Activated naive CD4-positive, alpha-beta T cell treated with anti-CD3 and anti-CD28 coated beads, Interleukin-2, amount 50 U/mL, for 72 hours (primary cell): Measurements from ENCODE around the gene ST6GALNAC3. TPM values are rescaled to one million over a fixed set of nuclear protein-coding genes. Genes with fewer than 3 reads are reported as not detected.

Experiments used
- ATAC-seq, 2 donors: fragments of 150-1000 bp; cut with Tn5 transposase; 2 replicates each; pipeline ENCODE4 v1.10.0; 2021; ENCODE audit warnings: mild to moderate bottlenecking in 2 of 2, moderate library complexity in 2 of 2
- DNase-seq, 2 donors: peaks; one replicate each; pipeline ENCODE4 v3.0.0; 2021 to 2022; ENCODE audit warnings: low spot score in 2 of 2
- H3K27ac Mint-ChIP-seq, 2 donors: one replicate each; pipeline ENCODE4 v1.8.0; 2022; ENCODE audit warnings: mild to moderate bottlenecking in 2 of 2, mixed read lengths in 2 of 2
- H3K36me3 Mint-ChIP-seq, 2 donors: one replicate each; pipeline ENCODE4 v1.8.0; 2022; ENCODE audit warnings: mixed read lengths in 2 of 2
- H3K9me3 Mint-ChIP-seq, 2 donors: one replicate each; pipeline ENCODE4 v1.8.0; 2022; ENCODE audit warnings: mixed read lengths in 2 of 2
- total RNA-seq, 2 donors: library from RNA; stranded (reverse); gene quantifications; one replicate each; pipeline ENCODE4 v1.2.3, GENCODE V29; 2022

Gene ST6GALNAC3
- total RNA-seq, 2 donors from 2014 or later = 1.4 to 3.8 TPM

DNA sequence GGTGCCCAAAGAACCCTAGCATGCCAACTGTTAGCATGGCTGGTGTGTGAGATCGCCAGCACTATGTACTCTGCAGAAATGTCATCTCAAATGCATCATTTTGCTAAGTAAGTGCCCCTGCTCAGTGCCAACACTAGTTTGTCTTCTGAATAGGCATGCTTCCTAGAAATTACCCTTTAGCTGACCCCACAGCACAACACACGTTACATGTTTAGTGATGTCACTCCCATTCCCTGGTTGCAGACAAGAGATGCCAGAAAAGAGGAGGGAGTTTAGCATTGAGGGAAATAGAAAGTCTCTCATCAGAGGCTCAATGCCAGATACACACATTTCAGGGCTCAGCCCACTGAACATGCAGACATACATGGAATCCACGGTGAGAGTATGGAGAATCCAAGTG, 9.3 kb upstream of the ST6GALNAC3 start:
- Mint-ChIP-seq H3K36me3 (no peaks in the 10 kb centered on the region), H3K27ac (no peak overlapping the region)

DNA sequence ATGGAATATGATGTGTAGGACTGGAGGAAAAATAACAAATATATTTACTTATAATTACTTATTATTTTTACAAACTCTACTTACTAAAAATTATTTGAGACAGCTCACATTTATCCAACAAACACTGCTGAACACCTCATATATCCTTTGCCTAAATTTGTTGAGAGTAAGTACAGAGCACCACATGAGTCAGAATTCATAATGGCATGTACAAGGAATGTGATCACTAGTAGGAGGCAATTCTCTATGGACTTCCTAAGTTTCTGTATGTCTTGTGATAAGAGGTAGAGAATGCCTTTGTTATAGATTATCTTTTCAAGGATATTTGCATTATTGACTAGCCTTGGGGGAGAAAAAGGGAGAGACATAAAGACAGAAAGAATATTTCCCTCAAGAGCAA, 8.2 kb upstream of the ST6GALNAC3 start:
- ATAC-seq (no peak), DNase-seq (no peak)
- no peaks in the 10 kb centered on the region for H3K36me3 Mint-ChIP-seq
- no peaks in the 10 kb centered on the region for H3K9me3 Mint-ChIP-seq
- no peak overlapping the region for H3K27ac Mint-ChIP-seq

More for the DNA sequence above, 9.3 kb upstream of the ST6GALNAC3 start:
- no peaks in the 10 kb centered on the region for H3K9me3 Mint-ChIP-seq
- ATAC-seq (no peak), DNase-seq (no peak)

DNA sequence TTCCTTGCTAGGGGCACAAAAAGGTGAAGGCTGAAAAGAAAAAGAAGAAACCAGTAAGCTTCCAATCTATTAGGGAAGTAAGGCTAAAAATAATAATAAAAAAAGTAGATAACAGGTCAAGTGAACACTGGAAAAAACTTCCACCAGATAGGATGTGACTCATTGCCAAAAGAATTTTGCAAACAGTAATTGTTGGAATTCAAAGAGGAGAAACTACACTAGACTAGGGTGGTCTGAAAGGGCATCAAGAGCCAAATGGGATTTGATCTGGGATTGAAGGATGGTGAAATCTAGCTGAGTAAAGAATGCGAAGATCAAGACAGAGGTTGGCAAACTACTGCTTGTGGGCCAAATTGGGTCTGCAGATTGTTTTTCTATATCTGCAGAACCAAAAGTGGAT, 6.0 kb upstream of the ST6GALNAC3 start:
- no peak for ATAC-seq
- H3K9me3 Mint-ChIP-seq = no peaks in the 10 kb centered on the region
- H3K27ac Mint-ChIP-seq = no peak overlapping the region
- DNase-seq = no peak
- no peaks in the 10 kb centered on the region for H3K36me3 Mint-ChIP-seq

- DNase-seq = no peak
- no peak for ATAC-seq
- Mint-ChIP-seq H3K36me3 (no peaks in the 10 kb centered on the region), H3K9me3 (no peaks in the 10 kb centered on the region), H3K27ac (no peak overlapping the region)
Measured at GRCh38 chr1:76068953-76069561, 5.5 kb upstream of the ST6GALNAC3 start.

- no peaks in the 10 kb centered on the region for H3K36me3 Mint-ChIP-seq
- no peaks in the 10 kb centered on the region for H3K9me3 Mint-ChIP-seq
- H3K27ac Mint-ChIP-seq = no peak overlapping the region
- ATAC-seq (no peak), DNase-seq (no peak)
Measured at GRCh38 chr1:76070538-76070937, 4.0 kb upstream of the ST6GALNAC3 start.

DNA sequence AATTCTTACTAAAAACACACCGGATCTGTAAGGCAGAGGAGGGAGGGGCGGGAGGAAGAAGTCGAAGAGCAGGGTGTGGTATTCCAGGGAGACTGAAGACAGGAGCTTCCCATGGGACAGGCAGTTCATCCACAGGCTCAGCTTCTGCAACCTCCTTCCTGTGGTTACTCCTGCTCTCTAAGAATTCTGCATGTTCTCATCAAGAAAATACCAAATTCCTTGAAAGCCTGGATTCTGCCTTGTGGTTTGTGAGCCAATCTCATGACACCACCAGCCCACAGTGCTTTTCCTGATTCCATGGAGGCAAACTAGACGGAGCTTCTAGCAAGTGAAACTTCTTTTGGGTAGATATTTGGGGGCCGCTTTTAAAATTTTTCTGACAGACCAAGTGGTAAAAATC, 1.1 kb upstream of the ST6GALNAC3 start:
- DNase-seq = no peak
- Mint-ChIP-seq H3K36me3 (no peaks in the 10 kb centered on the region), H3K9me3 (no peaks in the 10 kb centered on the region), H3K27ac (no peak overlapping the region)
- ATAC-seq = no peak

GRCh38 chr1:76075188-76075489, 593 bp downstream of the ST6GALNAC3 start:
- no peak for ATAC-seq
- Mint-ChIP-seq H3K9me3 (no peaks in the 10 kb centered on the region), H3K27ac (peak overlapping the region in 1 of 2 donors; percentile 31), H3K36me3 (no peaks in the 10 kb centered on the region)
- no peak for DNase-seq

- ATAC-seq (no peak), DNase-seq (no peak)
- no peaks in the 10 kb centered on the region for H3K36me3 Mint-ChIP-seq
- H3K9me3 Mint-ChIP-seq = no peaks in the 10 kb centered on the region
- H3K27ac Mint-ChIP-seq = no peak overlapping the region
Measured at GRCh38 chr1:76075877-76076276, 1.3 kb downstream of the ST6GALNAC3 start.

DNA sequence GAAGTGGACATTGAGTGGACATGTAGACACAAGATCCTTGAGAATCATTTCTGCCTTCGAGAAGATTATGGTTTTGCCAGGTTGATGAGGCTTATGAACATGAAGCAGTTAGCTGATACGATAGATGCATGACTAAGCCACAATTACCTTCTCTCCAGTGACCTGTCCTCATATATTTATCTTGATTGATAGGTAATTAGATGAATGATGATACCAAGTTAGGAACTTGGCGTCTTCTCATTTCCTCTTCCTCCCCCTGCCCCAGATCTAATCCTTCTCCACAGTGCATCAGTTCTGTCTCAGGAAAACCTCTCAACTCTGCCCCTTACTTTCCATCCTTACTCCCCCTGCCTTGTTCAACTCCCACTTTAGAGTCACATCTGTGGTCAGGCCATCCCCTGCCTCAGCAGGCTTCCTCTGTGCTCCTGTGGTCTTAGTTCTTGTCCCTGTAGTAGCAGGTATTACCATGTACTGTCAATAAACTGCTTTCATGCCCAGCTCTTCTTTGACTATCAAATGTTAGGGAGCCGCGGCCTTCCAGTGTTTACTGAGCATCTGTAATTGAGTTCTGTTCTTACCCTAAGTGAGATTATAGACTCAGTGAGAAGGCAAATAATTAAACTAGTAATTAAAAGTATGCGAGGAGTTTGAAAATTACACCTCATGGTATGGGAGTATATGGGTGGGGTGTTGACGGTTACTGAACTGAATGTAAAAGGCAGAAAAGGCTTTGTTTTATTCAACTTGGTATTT, 5.1 kb downstream of the ST6GALNAC3 start:
- Mint-ChIP-seq H3K36me3 (no peaks in the 10 kb centered on the region), H3K9me3 (no peaks in the 10 kb centered on the region), H3K27ac (no peak overlapping the region)
- ATAC-seq = no peak
- DNase-seq = no peak

DNA sequence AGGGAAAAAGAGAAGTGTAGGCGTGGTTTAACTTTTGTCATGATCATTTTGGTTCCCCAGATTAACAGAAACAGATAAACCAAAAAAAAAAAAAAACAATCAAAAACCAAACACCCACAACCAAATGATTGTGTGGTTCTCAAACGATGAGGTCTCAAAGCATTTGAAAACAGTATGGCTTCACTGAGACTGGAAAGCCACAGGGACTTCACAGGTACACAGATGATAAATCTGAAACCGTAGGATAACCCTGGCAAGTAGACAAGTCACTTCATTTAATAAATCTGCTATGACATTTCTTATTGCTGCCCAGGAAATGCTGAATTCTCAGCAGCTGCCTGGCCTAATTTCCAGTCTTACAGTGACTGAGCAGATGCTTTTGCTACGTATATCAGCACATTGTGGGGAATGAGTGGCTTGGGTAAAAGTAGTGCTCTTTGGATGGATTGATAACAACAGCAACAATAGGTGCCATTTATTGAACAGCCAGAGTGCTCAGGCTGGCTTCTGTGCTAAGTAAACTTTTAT, 6.1 kb downstream of the ST6GALNAC3 start:
- DNase-seq (no peak), ATAC-seq (peak in 1 of 2 donors; percentile 81)
- Mint-ChIP-seq H3K36me3 (no peaks in the 10 kb centered on the region), H3K27ac (no peak overlapping the region), H3K9me3 (no peaks in the 10 kb centered on the region)

DNA sequence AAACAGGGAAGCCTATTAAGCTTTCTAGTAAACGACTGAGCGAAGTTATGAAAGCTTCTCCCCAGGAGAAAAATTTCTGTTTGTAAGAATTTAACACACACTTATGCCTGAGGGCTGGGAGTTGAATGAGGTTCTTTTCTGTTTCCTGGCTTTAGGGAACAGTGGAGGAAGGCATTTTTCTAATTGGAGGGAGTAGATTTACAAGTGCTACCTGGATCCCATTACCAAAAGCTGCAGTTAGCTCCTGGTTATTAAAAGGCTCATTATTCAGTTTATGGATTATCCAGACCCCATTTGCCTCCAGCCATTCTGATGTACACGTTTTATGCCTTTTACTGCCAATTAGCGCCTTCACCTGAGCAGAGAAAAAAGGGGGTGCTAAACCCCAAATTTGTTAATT, 7.5 kb downstream of the ST6GALNAC3 start:
- DNase-seq (no peak), ATAC-seq (no peak)
- Mint-ChIP-seq H3K36me3 (no peaks in the 10 kb centered on the region), H3K9me3 (no peaks in the 10 kb centered on the region), H3K27ac (no peak overlapping the region)

- no peak for ATAC-seq
- no peaks in the 10 kb centered on the region for H3K36me3 Mint-ChIP-seq
- H3K9me3 Mint-ChIP-seq = no peaks in the 10 kb centered on the region
- no peak overlapping the region for H3K27ac Mint-ChIP-seq
- no peak for DNase-seq
Measured at GRCh38 chr1:76083189-76083588, 8.6 kb downstream of the ST6GALNAC3 start.

DNA sequence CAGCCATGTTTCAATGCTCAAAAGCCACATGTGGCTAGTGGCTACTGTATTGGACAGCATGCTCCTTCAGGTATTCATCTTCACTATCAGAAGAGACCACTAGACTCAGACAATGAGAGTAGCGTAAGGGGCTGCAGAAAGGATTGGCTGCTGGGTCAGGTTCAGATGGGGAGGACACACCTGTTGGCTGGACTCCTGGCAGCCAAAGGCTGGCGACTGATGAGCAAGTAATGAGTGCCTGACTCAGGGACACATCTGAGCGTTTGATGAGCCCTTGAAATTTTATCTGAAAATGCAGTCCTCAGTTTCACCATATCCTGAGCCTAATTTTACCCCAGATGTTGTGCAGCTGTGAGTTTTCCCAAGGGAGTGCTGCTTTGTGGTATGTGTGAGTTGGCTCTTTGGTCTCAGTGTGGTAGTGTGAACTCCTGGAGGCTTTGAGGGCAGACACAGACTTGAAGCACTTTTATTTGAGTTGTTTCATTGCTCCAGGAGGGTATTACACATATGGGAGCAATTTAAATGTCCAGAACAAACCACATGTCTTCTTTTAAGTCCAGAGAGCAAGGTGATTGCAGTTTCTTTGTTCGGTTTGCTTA, 9.6 kb downstream of the ST6GALNAC3 start:
- ATAC-seq (no peak), DNase-seq (no peak)
- H3K9me3 Mint-ChIP-seq = no peaks in the 10 kb centered on the region
- no peaks in the 10 kb centered on the region for H3K36me3 Mint-ChIP-seq
- no peak overlapping the region for H3K27ac Mint-ChIP-seq

DNA sequence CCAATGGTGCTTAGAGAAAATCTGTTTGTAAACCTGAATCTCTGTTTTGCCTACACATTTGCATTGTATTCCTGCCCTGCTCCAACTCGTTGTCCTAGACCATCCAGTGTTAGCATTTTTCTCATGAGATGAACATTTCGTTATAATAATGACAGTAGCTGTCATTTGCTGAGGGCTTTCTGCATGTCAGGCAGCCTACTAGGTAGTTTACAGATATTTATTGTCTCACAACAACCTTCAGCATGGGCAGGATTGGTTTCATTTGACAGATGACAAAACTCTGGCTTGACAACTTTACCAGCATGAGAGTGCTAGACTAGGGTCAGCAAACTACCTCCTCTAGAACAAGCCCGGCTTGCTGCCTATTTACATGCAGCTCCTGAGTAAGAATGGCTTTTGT, 10.1 kb downstream of the ST6GALNAC3 start:
- H3K36me3 Mint-ChIP-seq = no peaks in the 10 kb centered on the region
- ATAC-seq = no peak
- no peak overlapping the region for H3K27ac Mint-ChIP-seq
- DNase-seq = no peak
- H3K9me3 Mint-ChIP-seq = no peaks in the 10 kb centered on the region

DNA sequence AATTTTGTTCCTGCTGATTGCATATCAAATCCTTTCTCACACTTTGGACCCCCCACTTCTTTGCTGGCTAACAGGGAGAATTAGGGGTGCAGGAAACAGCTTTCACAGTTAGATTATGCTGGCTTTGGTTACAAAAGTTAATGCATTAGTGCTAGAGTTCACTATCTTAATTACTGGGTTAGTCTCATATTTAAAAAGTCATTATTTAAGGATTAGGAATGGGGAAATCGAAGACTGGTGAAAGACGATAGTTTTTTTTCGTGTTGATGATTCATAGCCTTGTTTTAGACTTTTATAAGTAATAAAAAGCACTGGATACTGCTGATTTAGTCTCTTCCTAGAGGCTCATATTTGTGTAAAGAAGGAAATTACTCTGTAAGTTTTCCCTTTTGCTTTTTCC, 11.6 kb downstream of the ST6GALNAC3 start:
- Mint-ChIP-seq H3K27ac (no peak overlapping the region), H3K36me3 (no peaks in the 10 kb centered on the region), H3K9me3 (no peaks in the 10 kb centered on the region)
- DNase-seq (no peak), ATAC-seq (no peak)

GRCh38 chr1:76086597-76086996, 12.1 kb downstream of the ST6GALNAC3 start:
- Mint-ChIP-seq H3K27ac (no peak overlapping the region), H3K36me3 (no peaks in the 10 kb centered on the region)
- ATAC-seq = no peak

GRCh38 chr1:76090283-76091203, 16.0 kb downstream of the ST6GALNAC3 start:
- DNase-seq (no peak), ATAC-seq (no peak)
- Mint-ChIP-seq H3K9me3 (no peaks in the 10 kb centered on the region), H3K27ac (peak overlapping the region in 1 of 2 donors; percentile 75), H3K36me3 (no peaks in the 10 kb centered on the region)

More at GRCh38 chr1:76086597-76086996, 12.1 kb downstream of the ST6GALNAC3 start:
- DNase-seq = no peak
- H3K9me3 Mint-ChIP-seq = no peaks in the 10 kb centered on the region
